HG02981 (cell line): ENCODE results near the gene DESI2.

Experiments used
- ATAC-seq: cut with Tn5 transposase; IDR thresholded peaks from one replicate; pipeline ENCODE4 v1.9.1; 2021; ENCODE audit warnings: mild to moderate bottlenecking, moderate library complexity; ENCODE audit not compliant: unreplicated experiment

Gene DESI2

DNA sequence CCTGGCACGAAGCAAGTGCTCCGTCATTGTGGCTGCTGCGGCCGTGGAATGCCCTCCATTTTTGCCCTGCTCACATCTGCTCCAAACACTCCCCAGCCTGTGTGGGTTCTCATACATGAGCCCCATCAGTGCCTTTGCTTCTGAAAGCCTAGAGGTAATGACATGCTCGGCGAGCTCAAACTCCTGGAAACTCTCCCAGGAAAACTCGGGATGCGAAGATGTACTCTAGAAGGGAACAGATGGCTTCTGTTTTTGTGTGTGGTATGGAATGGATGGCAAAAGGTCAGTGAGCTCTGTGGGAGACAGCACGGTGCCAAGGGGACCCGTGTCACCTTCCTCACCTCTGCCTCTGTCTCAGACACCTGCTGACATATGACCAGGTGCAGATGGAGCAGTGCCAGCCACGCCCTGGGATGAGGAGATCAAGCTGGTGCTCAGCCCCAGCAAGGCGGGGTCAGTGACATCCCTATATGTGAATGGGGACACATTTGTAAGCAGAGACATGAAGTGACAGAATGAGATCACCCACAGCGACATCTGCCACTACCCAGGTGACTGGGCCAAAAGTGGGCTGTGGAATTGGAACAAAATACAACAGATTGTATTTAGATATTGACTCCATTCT, 98.5 kb downstream of the DESI2 start:
- no peak for ATAC-seq

GRCh38 chr1:244755673-244756072, 102.7 kb downstream of the DESI2 start:
- ATAC-seq: no peak

DNA sequence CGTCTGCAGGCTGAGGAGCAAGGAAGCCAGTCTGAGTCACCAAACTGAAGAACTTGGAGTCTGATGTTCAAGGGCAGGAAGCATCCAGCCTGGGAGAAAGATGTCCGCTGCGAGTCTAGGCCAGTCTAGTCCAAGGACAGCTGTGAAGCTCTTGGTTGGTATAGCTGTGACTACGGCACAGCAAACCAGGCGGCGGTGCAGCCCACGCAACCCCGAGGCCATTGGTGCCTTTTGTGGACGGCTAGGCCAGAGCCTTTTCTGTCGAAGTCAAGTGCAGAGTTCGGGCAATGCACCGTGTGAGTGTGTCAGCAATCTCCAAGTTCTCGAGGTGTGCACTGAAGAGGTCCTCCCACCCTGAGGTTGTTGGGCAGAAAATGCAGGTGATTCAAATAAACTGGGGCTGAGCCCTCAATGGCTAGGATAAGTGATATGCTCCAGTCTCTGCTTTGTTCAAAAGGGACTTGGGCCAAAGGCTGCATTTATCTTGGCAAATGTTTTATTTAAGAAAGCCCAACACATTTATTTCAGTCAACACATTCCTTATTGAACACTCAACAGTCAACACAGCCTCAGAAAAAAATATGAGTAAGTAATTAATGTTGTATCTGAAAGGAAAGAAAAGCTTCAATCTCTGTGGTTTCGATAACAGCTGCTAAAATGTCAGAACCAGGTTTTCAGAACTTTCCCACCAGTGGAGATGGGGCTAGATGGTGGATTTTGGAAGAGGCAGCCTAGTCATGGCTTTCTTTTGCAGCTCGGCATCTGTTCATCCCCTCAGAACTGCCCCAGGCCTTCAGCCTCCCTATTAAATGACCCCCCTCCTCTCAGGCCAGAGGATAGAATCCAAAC, 104.4 kb downstream of the DESI2 start:
- no peak for ATAC-seq
